Hypothalamus (tissue), 51 donors: ENCODE results near the gene WBP1L.

Experiments used
- DNase-seq, 51 donors: peaks; one replicate each; lab custom pipeline; 2025; lab: John Stamatoyannopoulos, UW

Gene WBP1L

DNA sequence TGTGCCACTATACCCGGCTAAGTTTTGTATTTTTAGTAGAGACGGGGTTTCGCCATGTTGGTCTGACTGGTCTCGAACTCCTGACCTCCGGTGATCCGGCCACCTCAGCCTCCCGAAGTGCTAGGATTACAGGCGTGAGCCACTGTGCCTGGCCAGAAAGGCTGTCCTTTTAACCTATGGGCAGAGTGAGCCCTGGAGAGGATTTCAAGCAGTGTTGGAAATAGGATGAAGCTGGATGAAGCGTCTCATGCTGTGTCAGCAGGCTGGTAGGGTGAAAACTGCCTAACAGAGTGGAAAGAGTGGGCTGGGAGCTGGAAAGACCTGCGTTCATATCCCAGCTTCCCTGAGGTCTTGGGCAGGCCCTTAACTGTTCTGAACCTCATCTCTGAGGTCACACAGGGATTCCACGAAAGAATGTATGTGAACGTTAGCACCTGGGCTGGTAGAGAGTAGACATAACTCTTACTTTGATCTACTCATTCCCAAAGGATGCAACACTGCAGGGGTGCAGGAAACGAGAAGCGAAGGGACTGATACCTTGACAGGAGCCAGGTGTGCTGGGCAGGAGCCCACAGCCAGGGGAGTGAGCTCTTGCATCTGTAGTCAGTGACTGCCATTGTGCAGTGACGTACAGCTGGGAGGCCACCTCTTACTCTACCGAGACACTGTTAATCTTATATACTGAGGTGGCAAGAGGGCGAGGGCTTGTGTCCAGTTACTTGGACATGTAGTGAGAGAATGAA is 34.1 kb downstream of the WBP1L start:
- no peak for DNase-seq

DNA sequence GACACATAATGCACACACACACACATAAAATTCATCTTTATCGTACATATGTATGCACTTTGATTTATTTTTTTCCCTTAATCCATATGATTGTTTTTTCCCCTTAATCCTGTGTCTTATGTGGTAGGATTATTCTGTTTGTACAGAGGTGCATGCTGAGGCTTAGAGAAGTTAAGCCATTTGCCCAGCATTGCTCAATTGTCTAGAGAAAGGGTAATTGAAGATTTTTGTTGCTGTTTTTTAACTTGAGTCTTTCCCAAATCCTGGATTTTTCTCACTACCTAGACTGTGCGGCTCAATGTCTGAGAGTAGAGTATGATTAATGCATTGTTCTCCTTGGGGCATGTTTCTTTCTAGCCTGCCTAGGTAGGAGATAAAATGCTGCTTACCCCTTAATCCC is 35.0 kb downstream of the WBP1L start:
- no peak for DNase-seq

DNA sequence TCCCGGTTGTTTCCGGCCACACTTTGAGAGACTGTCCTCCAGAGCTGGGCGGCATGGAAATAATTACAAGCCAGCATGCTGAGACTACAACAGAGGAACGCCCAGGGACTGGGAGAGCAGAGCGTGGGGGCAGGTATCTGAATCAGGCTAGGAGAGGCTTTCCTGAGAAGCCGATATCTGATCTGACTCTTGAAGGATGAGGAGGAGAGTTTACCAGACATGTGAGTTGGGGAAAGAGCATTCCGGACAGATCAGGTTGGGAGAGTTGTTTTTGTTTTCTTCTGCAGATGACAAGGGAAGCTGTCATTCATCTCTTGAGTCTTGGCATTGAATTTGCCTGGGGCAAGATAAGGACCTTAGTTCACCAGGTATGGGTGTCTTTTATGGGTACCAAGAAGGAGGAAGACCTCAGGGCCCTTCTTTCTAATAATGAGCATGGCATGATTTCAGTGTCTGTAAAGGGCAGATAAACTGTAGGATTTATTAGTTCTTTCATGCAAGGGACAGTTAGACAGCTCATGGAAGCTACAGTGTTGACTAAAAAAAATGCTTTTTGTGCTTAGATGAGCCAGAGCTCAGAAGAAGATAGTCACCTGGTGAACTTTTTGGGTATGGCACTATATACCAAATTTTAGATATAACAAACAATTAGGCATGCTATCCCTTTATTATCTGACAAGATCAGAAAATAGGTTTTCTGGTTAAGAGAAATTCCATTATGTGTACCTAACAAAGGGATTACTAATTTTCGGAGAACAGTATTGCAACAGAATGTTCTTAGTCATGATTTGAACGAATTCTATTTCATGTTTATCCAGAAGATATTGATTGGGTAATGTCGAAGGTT is 36.2 kb downstream of the WBP1L start:
- no peak for DNase-seq

DNA sequence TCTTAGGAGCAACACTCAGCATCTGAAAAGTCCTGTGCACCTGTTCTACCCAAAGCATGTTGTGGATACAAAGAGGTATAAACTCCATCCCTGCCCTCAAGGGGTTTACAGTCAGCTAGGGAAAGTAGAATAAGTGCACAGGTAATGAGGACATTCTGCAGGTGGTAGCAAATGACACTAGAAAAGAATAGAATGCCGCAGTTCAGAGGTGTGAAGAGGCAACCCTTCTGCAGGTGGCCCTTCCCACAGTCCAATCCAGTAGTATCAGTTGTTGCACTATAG is 36.7 kb downstream of the WBP1L start:
- DNase-seq, result no peak

DNA sequence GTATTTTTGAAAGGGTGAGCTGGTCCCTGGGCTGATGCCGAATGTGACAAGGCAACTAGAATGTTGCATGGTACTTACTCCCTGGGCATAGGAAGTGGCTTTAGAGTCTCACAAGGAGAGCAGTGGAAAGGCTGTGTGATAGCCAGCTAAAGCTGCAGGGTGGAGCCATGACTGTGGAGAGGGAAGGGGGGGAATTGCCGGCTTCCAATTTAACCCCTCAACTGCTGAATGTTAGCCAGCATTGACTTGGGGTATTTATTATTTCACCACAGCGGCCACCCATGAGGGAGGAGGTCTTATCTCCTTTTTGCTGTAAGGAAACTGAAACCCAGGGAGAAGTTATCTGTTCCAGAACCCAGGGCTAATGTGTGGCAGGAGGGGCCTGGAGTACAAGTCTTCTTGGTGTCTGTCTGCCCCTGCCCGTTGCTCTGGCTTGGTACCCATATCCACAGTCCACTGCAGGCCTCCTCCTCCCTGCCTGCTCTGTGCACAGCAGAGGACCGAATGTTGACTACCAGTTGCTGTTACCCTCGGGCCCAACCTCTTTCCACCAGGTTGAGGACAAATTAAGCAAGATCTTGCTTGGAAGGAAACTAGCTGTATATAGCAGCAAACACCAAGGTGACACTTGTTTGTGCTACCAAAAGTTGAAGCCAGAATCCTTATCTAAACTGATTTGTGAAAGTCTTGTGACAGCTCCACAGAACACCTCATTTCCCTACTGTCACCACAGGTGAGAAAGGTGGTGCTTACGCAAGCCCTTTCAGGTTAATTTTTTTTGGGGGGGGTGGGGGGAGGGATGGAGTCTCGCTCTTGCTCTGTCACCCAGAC is 37.6 kb downstream of the WBP1L start:
- DNase-seq, result no peak

DNA sequence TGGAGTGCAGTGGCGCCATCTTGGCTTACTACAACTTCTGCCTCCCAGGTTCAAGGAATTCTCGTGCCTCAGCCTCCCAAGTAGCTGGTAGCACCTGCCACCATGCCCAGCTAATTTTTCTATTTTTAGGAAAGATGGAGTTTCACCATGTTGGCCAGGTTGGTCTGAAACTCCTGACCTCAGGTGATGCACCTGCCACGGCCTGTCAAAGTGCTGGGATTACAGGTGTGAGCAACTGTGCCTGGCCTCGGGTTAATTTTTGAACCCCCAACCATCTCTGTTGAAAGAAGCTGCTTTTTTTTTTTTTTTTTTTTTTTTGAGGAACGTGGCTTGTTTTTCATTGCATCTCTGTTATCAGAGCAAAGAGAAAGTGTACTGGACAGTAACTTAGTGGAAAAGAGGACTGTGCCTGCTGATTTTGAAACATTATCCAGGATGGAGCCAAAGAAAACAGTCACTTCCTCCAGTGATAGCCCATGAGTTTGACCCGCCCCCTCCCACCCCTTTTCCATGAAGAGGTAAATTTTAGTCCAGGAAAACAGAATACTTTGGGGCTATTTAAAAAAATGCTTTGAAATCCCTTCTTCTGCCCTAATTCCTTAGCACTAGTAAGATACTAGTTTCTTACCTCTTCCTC is 38.3 kb downstream of the WBP1L start:
- DNase-seq, result no peak

DNA sequence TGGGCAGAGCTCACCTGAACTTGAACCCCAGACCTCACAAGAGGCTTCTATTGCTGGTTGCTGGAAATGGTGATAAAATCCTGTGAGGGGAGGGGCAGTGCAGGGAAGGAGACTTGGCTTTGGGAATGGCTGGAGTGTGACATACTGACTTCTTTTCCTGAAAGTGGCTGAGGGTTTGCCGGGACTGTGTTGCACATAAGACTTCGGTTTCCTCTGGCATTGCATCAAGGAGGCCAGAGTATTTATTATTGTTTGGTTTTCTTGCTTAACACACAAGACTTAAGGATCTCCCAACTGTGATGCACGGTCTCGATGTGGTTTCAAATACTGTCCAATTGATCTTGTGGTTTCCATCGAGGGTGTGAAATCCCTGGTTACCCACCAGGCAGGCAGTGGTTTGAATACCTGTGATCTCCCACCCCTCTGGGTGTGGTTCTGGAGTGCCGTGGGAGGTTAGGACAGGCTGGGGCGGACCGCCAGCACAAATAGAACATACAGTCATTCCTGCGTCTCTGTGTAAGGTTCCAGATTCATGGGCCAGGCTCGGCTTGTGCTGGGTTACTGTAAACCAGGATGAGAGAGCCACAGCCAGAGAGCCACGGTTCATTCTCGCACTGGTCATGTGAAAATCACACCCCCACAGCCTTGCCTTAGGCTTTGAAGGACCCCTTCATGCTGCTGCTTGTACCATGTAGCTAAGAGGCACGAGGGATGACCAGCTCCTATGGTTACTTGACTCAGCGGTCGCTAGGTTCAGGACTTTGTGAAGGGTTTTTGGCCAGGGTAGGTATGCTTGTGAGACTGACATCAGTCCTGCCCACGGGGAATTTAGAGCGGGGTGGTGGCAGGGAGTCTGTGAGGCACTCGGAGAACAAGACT is 39.2 kb downstream of the WBP1L start:
- DNase-seq, result peak in 7 of 51 donors; percentile 3 to 47 (median 32)

DNA sequence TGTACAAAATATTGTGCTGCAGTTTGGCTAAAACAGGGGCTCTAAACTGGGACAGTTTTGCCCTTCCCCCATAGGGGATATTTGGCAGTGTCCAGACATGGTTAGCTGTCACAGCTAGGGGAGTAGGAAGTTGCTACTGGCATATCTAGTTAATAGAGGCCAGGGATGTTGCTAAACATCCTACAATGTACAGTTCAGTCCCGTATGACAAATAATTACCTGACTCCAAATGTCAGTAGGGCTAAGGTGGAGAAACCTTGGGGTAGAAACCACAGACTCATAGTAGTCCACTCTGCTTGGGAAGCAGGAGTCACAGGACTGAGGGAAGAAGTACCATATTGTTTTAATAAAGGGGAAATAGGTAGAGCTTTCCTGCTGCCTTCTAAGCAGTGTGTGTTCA is 39.8 kb downstream of the WBP1L start:
- no peak for DNase-seq

DNA sequence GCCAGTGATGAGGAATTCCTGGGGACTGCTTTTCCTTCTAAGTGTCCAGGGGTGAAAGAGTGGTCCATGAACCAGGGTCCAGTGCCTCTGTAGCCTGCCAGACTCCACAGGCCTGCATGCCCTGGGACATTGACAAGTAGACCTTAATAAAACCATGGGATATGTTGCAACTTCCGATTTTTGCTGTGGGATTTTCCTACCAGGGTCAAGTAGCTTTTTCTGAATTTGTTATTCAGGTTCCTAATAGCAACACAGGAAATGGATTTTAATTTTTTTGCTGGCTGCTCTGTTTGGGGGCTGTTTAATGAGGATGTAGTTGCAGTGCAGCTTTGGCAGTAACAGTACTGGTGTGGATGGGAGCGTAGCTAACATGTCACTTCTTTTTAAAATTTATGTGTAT is 42.1 kb downstream of the WBP1L start:
- no peak for DNase-seq

DNA sequence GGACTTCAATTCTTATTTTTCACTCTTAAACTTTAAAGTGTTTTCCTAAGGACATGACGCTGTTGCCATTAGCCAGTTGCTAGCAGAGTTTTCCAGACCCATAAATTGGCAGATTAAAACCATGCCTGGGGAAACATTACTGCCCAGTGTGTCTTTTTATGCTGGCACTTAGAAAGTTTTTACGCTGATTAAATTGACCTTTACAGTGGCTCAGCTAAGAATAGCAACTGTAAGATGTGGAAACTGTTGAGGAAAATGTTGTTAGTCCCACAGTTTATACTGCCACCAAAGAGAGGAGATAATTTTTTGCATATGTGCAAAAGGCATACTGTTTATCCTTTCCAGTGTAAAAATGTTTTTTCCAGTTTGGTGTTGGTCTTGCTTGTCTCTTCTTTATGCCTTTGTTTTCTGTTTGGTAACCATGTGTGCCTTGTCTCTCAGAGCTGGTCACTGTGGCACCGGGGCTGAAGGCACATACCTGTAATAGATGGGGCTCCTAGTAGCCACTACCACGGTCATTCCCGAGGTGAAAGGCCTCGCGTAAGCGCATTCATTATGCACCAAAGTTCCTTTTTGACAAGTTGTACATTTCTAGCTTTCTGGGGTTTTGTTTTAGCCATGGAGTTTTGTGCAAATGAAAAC is 48.1 kb downstream of the WBP1L start:
- DNase-seq, result no peak

DNA sequence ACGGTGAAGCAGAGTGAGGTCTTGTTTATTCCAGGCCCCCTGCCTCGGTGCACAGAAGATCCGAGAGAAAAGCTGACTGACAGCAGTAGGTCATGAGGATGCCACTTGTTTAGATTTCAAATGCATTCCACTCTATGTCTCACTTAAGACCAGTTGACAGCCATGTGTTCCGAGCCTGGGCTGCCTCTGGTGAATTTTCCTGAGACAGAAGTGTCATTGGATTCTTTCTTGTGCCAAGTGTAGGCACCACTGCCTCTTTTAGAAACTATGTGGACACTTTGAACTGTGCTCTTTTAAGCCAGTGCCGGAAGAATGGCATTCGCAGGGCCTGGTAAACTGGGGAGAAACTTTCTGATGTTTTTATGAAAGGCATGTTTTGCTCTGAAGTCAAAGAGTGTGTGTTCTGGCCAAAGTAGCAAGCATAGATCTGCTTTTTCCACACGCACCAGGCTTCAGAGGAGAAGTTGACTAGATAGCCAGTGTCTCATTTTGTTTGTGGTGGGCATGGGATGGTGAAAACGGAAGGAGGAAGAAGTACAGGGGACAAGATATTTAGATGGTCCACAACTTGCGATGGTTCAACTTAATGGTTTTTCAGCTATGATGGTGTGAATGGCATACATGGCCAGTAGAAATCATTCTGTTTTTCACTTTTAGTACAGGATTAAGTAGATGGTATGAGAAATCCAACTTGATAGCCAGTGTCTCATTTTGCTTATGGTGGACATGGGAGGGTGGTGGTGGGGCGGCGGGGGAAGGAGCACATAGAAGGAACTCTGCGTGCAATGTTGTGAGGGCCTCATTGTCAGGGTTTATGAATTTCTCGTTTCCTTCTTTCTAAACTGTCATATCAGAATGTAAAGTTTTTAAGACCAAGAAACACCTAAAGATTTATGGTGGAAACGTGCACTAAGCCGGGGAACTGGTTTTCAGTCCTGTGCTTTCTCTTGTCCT is 52.0 kb downstream of the WBP1L start:
- no peak for DNase-seq

DNA sequence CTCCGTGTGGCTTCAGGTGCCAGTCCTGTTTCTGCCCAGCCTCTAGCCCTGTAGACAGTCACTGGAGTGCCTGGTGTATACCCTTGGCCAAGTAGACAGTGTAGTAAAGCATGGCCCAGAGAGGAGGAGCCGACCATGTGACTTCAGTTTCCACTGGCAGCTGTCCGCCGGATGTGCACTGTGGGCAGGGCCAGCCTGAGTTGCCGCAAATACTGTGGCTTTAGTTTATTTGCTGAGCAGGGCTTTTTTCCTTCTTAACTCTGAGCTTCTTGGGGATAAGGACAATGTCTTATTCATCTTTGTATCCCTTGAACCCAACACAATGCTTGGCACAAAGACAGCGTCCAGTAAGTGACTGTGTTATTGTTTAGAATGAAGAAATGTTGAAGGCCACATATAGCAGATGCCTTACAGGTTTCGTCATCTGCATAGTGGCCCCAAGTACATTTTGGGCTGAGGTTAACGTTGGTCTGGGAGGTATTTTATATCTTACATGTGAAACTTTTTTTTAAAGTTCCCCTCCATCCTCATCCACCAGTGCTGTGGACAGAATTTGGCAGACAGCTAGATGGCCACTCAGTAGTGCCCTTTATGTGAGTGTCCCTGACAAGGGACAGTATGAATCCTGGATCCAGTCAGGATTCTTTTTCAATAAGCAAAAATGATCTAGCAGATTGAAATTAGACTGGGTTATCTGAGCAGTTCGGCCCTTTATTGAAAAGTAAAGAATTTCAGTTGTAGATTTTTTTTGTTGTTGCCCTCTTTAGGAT is 52.8 kb downstream of the WBP1L start:
- peak in 43 of 51 donors; percentile 17 to 82 (median 65) for DNase-seq

DNA sequence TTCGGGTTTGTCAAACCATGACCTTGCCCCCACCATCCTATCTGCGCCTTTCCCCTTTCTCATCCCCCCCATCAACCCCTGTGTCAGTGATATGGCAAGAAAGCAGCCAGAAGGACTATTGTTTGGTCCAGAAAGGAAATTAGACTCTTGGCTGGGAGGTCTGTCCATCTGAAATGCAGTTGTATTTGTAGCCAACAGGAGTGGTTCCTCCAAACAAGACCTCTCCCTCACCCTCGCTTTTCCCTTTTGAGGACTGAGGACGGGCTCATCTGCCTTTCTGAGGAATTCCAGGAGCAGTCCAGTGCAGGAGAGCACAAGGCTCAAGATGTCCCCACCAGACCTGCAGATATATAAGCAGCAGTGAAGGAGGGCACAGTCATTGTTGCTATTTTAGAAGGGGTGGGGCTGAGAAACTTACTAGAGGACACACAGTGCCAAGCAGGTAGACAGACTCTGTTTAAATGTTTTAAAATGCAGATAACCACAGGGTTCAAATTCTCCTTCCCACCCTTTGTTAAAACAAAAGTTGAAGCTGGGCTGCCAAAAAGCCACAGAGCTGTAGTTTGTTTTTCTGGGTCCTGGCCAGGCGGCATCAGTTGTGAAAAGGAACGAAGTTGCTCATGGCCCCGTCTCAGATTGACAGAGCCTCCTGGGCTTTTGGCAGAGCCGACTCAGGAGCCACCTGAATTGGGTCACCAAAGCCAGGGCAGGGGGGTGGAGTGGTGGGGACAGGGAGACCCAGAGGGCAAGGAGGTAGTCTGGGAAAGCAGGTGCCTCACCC is 56.1 kb downstream of the WBP1L start:
- DNase-seq, result peak in 21 of 51 donors; percentile 10 to 60 (median 28)

DNA sequence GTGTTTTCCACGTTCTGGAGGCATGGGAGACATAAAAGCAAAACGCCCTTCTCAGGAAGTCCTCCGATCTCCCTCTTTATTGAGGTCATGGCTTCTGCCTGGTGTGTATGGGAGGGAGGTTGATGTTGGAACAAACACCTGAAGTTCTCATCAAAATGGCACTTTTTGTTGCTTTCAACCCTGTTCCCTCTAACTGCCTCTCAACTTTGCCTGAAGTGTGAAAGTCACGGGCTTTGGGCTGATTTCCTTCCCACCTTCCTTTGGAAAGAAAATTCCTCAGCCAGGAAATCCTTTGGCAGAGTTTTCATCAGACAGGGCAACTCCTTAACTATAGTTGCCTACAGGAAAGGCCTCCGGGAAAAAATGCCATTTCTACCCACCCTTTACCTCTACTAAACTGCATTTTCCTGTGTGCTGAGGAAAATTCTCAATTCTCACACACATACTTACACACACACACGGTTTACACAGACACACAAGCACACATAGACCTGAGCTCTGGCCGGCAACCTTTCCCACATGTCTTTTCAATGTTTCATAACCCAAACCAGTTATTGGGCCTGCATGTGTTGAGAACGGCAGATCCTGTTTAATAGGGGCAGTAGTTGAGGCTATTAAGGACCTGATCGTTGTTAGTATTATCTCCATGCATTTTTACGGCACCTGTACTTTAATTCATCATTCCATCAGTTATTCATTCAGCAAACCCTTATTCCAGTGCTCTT is 57.0 kb downstream of the WBP1L start:
- DNase-seq, result no peak

DNA sequence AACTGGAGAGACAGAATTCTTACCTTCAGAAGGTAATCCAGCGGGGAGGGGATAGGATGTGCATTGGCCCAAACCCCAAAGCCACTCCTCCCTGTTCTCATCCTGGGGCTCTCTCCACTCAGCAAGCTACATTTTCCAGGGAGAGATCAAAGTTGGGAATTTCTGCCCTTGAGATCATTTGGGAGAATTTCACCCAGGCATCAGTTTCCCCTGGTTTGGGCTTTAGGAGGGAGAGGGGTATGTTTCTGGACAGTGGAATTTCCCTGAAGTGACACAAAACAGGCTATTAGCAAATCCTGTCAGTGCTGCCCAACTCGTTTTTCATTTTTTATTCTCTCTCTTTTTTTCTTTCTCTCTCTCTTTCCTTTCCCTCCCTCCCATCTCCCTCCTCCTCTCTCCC is 57.7 kb downstream of the WBP1L start:
- DNase-seq, result no peak

DNA sequence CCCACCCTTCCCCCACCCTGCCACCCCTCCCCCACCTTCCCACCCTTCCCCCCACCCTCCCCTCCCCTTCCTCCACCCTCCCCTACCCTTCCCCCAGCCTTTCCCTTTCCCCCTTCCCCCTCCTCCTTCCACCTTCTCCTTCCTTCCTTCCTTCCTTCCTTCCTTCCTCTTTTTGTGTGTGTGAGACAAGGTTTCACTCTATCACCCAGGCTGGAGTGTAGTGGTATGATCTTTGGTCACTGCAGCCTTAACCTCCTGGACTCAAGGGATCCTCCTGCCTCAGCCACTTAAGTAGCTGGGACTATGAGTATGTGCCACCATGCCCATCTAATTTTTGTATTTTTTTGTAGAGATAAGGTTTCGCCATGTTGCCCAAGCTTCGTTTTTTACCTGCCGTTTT is 58.2 kb downstream of the WBP1L start:
- DNase-seq, result no peak
